NT2/D1 (cell line): ENCODE results near the gene TMEM232.

Experiments
- DNase-seq: peaks from one replicate; pipeline ENCODE4 v3.0.0-alpha.2; 2011; ENCODE audit warnings: low read depth, low spot score
- H3K27me3 ChIP-seq: 2 replicates; pipeline ENCODE4 v1.6.0; 2011; ENCODE audit warnings: mild to moderate bottlenecking; ENCODE audit not compliant: insufficient read length, insufficient read depth
- H3K36me3 ChIP-seq: 2 replicates; pipeline ENCODE4 v1.6.1; 2011; ENCODE audit warnings: mild to moderate bottlenecking, low read length, mixed read lengths; ENCODE audit not compliant: insufficient read depth, insufficient read length
- H3K4me1 ChIP-seq: 2 replicates; pipeline ENCODE4 v1.5.1; 2011; ENCODE audit not compliant: insufficient read depth, insufficient read length
- H3K4me3 ChIP-seq: 2 replicates; pipeline ENCODE4 v1.5.1; 2011; ENCODE audit warnings: low read depth; ENCODE audit not compliant: insufficient read length
- H3K9ac ChIP-seq: 2 replicates; pipeline ENCODE4 v1.6.0; 2011; ENCODE audit warnings: low read depth; ENCODE audit not compliant: insufficient read length
- H3K9me3 ChIP-seq: 2 replicates; pipeline ENCODE4 v1.5.1; 2011; ENCODE audit warnings: mild to moderate bottlenecking, low read length; ENCODE audit not compliant: insufficient read depth
- SUZ12 ChIP-seq: IDR thresholded peaks from 2 replicates; pipeline ENCODE4 v1.6.1; 2011; ENCODE audit not compliant: insufficient read length, insufficient read depth; ENCODE audit errors: extremely low read depth
- YY1 ChIP-seq: IDR thresholded peaks from 2 replicates; pipeline ENCODE4 v1.6.1; 2011; ENCODE audit not compliant: insufficient read length, insufficient read depth
- ZNF274 ChIP-seq: IDR thresholded peaks from 2 replicates; pipeline ENCODE4 v1.6.1; 2011; ENCODE audit warnings: mild to moderate bottlenecking, low read depth, low read length

TMEM232 gene

GRCh38 chr5:110476164-110476563, 250.3 kb downstream of the TMEM232 start:
- Histone ChIP-seq H3K9me3 (no peaks in the 10 kb centered on the region), H3K4me3 (no peak overlapping the region), H3K36me3 (no peaks in the 10 kb centered on the region), H3K4me1 (no peaks in the 10 kb centered on the region), H3K9ac (no peak overlapping the region), H3K27me3 (no peaks in the 10 kb centered on the region)
- no peak for TF ChIP-seq YY1
- DNase-seq, result no peak

GRCh38 chr5:110475529-110475928, 250.9 kb downstream of the TMEM232 start:
- H3K4me3 ChIP-seq, result no peak overlapping the region
- no peak for TF ChIP-seq SUZ12
- TF ChIP-seq YY1, result no peak
- no peak for TF ChIP-seq ZNF274
- no peak overlapping the region for H3K9ac ChIP-seq
- no peak for DNase-seq
- H3K36me3 ChIP-seq, result no peaks in the 10 kb centered on the region
- no peaks in the 10 kb centered on the region for H3K27me3 ChIP-seq
- H3K9me3 ChIP-seq, result no peaks in the 10 kb centered on the region
- H3K4me1 ChIP-seq, result no peaks in the 10 kb centered on the region

- H3K9ac ChIP-seq, result no peak overlapping the region
- H3K4me3 ChIP-seq, result no peak overlapping the region
- TF ChIP-seq YY1, result no peak
- no peak for TF ChIP-seq SUZ12
- no peak for TF ChIP-seq ZNF274
- DNase-seq, result no peak
- no peaks in the 10 kb centered on the region for H3K36me3 ChIP-seq
- H3K27me3 ChIP-seq, result no peaks in the 10 kb centered on the region
- no peaks in the 10 kb centered on the region for H3K9me3 ChIP-seq
- H3K4me1 ChIP-seq, result no peaks in the 10 kb centered on the region
These were observed 257.0 kb downstream of the TMEM232 start for GRCh38 chr5:110469486-110469885.

- TF ChIP-seq SUZ12, result no peak
- TF ChIP-seq YY1, result no peak
- TF ChIP-seq ZNF274, result no peak
- H3K9ac ChIP-seq, result no peak overlapping the region
- H3K4me3 ChIP-seq, result no peak overlapping the region
- no peaks in the 10 kb centered on the region for H3K36me3 ChIP-seq
- DNase-seq, result no peak
- no peaks in the 10 kb centered on the region for H3K4me1 ChIP-seq
- no peaks in the 10 kb centered on the region for H3K27me3 ChIP-seq
- no peaks in the 10 kb centered on the region for H3K9me3 ChIP-seq
These were observed 263.4 kb downstream of the TMEM232 start for GRCh38 chr5:110463106-110463505.

- H3K4me3 ChIP-seq, result no peak overlapping the region
- no peaks in the 10 kb centered on the region for H3K27me3 ChIP-seq
- no peaks in the 10 kb centered on the region for H3K36me3 ChIP-seq
- no peak overlapping the region for H3K9ac ChIP-seq
- TF ChIP-seq SUZ12, result no peak
- no peaks in the 10 kb centered on the region for H3K9me3 ChIP-seq
- H3K4me1 ChIP-seq, result no peaks in the 10 kb centered on the region
- no peak for DNase-seq
These were observed 265.6 kb downstream of the TMEM232 start for GRCh38 chr5:110460837-110461236.

- no peak overlapping the region for H3K4me3 ChIP-seq
- H3K9me3 ChIP-seq, result no peaks in the 10 kb centered on the region
- H3K27me3 ChIP-seq, result no peaks in the 10 kb centered on the region
- TF ChIP-seq YY1 (no peak), ZNF274 (no peak)
- H3K9ac ChIP-seq, result no peak overlapping the region
- H3K4me1 ChIP-seq, result no peaks in the 10 kb centered on the region
- DNase-seq, result no peak
- no peaks in the 10 kb centered on the region for H3K36me3 ChIP-seq
These were observed 268.2 kb downstream of the TMEM232 start for GRCh38 chr5:110458313-110458712.

- H3K9me3 ChIP-seq, result no peaks in the 10 kb centered on the region
- H3K27me3 ChIP-seq, result no peaks in the 10 kb centered on the region
- no peak overlapping the region for H3K4me3 ChIP-seq
- DNase-seq, result no peak
- TF ChIP-seq YY1, result no peak
- TF ChIP-seq ZNF274, result no peak
- TF ChIP-seq SUZ12, result no peak
- H3K4me1 ChIP-seq, result no peaks in the 10 kb centered on the region
- H3K9ac ChIP-seq, result no peak overlapping the region
- no peaks in the 10 kb centered on the region for H3K36me3 ChIP-seq
These were observed 283.6 kb downstream of the TMEM232 start for GRCh38 chr5:110442856-110443255.

GRCh38 chr5:110441035-110441434, 285.4 kb downstream of the TMEM232 start:
- Histone ChIP-seq H3K9ac (no peak overlapping the region), H3K27me3 (no peaks in the 10 kb centered on the region), H3K4me1 (no peaks in the 10 kb centered on the region), H3K4me3 (no peak overlapping the region), H3K9me3 (no peaks in the 10 kb centered on the region), H3K36me3 (no peaks in the 10 kb centered on the region)
- peak; percentile 40 for DNase-seq
- TF ChIP-seq YY1, result no peak
- no peak for TF ChIP-seq ZNF274
- no peak for TF ChIP-seq SUZ12
